ENCODE results near the gene LYZL4.

DNA sequence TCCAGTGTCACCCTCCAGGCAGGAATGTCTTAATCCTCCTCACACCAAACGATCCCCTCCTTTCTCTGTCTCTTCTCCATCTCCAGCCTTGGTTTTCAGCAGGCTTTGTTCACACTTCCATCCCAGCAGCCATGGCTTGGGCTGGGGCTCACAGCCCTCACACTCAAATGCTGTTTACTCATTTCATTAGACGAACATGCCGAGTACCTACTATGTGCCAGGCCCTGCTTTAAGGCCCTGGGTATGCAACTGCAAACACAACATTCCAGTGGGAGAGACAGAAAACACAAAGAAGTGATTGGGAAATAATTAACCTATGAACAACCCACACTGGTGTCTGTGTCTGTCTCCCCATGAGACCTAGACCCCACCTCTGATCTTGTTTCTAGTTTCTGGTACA is 43.9 kb downstream of the LYZL4 start:
- TF ChIP-seq TAF1 (conservative IDR thresholded peaks at IDR 0.05) (no peak), RAD21 (IDR thresholded peaks at IDR 0.05) (no peak), JUND (IDR thresholded peaks at IDR 0.05) (no peak), SP1 (IDR thresholded peaks at IDR 0.05) (no peak), HNF4A (conservative IDR thresholded peaks at IDR 0.05) (no peak)
- TF ChIP-seq, protein P1, sequence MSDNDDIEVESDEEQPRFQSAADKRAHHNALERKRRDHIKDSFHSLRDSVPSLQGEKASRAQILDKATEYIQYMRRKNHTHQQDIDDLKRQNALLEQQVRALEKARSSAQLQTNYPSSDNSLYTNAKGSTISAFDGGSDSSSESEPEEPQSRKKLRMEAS (IDR thresholded peaks at IDR 0.05): no peak
- TF ChIP-seq, protein P2, sequence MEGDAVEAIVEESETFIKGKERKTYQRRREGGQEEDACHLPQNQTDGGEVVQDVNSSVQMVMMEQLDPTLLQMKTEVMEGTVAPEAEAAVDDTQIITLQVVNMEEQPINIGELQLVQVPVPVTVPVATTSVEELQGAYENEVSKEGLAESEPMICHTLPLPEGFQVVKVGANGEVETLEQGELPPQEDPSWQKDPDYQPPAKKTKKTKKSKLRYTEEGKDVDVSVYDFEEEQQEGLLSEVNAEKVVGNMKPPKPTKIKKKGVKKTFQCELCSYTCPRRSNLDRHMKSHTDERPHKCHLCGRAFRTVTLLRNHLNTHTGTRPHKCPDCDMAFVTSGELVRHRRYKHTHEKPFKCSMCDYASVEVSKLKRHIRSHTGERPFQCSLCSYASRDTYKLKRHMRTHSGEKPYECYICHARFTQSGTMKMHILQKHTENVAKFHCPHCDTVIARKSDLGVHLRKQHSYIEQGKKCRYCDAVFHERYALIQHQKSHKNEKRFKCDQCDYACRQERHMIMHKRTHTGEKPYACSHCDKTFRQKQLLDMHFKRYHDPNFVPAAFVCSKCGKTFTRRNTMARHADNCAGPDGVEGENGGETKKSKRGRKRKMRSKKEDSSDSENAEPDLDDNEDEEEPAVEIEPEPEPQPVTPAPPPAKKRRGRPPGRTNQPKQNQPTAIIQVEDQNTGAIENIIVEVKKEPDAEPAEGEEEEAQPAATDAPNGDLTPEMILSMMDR (IDR thresholded peaks at IDR 0.05; ENCODE audit: low read depth, low read length, missing input control): no peak
- TF ChIP-seq, protein P3, sequence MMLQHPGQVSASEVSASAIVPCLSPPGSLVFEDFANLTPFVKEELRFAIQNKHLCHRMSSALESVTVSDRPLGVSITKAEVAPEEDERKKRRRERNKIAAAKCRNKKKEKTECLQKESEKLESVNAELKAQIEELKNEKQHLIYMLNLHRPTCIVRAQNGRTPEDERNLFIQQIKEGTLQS (IDR thresholded peaks at IDR 0.05): no peak

Data from liver (tissue), 3 donors.